ENCODE data around the gene FBN3. TPM values are rescaled to one million over a fixed set of nuclear protein-coding genes. Genes with fewer than 3 reads are reported as not detected.
A peak's percentile ranks its signal among the peaks of the same experiment; 100 is the strongest.
"Not testable (repeated sequence)": the region's sequence is repeated elsewhere in the genome, so short reads cannot be mapped to it uniquely, and the experiment has no call there.

FBN3 gene
- not detected for polyA plus RNA-seq (2013, experiment 1 of 2; ENCODE audit: insufficient read length)
- 0.10 TPM for polyA plus RNA-seq (2013, experiment 2 of 2; ENCODE audit: insufficient read length)

DNA sequence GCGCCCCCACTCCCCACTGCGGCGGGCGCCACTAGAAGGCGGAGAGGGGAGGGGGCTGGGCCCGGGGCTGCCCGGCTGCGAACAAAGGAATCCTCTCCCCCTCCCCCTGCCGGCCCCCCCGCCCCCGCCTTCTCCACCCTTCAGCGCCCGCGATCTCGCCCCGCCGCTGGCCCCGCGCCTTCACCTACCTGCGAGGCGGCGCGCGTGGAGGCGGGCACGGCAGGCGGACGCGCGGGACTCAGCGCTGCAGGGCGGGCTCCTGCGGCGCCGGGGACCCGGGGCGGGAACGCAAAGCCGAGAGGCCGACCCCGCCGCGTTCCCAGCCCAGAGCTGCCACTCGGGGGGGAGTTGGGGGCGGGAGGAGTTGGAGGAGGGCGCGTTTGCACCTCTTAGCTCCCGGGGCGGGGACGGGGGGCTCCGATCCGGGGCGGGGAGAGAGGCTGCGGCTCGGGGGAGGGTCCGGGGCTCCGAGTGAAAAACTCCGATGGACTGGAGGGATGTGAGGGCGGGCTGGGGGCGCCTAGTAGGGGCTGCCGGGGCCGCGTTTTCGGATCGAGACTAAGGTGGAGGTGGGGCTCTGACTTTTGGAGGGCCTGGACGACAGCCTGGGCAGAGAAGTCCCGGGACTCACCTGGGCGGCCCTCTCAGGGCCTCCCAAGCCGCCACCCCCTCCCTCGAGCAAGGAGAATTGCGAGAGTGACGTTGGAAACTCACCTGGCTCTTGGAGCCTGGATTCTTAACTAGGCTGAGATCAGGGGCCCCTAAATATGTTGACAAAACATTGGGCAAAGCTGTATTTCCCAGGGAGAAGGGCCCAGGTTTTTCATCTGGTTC, at the start of gene FBN3:
Gene FBN3, minus strand, starts transcription at position 332 of the 834 bp plus-strand sequence. CDS start 2,112 bp downstream, outside the sequence.
- DNase-seq, result no peak

DNA sequence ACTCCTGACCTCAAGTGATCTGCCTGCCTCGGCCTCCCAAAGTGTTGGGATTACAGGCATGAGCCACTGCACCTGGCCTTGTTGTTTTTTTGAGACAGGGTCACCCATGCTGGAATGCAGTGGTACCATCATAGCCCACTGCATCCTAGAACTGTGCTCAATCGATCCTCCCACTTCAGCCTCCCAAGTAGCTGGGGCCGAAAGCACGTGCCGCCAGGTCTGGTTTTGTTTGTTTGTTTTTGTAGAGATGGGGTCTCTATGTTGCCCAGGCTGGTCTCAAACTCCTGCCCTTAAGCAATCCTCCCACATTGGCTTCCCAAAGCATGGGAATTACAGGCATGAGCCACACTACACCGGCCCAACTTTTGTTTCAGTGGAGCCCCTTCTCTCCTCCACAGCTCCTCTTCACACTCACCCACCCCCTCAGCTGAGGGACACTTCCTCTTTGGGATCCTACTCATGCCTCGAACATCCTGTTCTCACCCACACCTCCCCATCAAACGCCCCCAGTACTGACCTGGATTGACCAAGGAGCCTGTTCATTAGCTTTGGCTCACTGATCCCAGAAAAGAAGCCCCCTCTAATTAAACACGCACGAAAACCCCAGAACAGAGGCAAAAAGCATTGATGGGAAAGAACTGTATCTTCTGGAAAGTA, 47.0 kb upstream of the FBN3 start:
- DNase-seq, result no peak

DNA sequence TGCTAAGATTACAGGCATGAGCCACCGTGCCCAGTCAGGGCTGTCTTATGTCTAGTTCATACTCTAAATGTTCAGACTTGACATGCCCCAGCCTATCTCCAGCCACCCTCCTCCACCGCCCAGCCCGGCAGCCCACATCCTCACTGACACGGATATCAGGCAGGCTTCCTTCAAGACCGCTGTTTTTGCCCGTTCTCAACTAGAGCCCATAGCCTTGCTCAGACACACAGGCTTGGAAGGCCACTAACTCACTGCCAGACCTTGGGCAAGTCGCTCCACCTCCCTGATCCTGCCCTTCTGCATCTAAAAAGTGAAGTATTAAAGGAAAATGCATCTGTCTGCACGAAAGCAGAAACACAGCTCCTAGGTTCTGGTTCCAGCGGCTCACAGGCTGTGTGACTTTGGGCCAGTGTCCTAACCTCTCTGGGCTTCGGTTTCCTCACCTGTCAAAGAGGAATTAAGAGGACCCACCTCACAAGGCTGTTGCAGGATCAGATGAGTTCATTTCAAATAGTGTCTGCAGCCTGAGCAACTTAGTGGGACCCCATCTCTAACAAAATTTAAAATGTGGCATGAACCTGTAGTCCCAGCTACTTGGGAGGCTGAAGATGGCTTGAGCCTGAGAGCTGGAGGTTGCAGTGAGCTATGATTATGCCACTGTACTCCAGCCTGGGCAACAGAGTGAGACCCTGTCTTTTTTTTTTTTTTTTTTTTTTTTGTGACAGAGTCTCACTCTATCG, 45.3 kb upstream of the FBN3 start:
- no peak for DNase-seq

DNA sequence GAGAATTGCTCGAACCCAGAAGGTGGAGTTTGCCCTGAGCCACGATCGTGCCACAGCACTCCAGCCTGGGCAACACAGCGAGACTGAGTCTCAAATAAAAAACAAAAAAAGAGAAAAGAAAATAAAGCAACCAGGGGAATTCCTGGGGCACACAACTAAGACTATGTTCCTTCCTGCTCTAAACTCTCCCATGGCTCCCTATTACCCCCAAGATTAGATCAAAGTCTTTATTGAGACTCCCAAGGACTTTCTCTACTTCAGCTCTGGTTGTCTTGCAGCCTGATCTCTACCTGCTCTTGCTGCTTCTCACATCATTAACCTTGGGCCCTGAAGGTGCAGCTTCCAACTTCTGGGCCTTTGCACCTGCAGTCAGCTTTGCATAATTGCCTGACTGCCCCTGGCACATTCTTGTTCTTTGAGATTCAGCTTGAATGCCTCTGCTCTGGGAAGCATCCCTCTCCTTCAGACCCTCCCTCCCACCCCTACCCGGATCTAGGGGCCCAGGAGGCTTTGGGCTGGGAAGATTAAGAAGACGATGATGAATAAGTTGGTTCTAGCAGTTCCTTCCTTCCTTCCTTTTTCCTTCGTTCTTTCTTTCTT, 42.9 kb upstream of the FBN3 start:
- DNase-seq, result no peak

GRCh38 chr19:8185343-8186068, 36.1 kb upstream of the FBN3 start:
- no peak for DNase-seq

DNA sequence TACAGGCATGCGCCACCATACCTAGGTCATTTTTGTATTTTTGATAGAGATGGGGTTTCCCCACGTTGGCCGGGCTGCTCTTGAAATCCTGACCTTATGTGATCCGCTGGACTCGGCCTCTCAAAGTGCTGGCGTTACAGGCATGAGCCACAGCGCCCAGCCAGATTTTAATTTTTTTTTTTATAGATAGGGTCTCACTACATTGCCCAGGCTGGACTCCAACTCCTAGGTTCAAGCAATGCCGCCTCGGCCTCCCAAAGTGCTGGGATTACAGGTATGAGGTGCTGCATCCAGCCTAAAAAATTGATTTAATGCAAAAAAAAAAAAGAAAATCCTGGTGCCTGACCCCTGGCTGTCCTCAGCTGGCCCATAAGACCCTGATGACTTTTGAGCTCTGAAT, 34.9 kb upstream of the FBN3 start:
- DNase-seq, result no peak

GRCh38 chr19:8180018-8180417, 30.6 kb upstream of the FBN3 start:
- no peak for DNase-seq

- DNase-seq, result no peak
These were observed 25.3 kb upstream of the FBN3 start for GRCh38 chr19:8174706-8175105.

- no peak for DNase-seq
These were observed 19.1 kb upstream of the FBN3 start for GRCh38 chr19:8168537-8168936.

- DNase-seq, result no peak
These were observed 18.6 kb upstream of the FBN3 start for GRCh38 chr19:8167985-8168384.

DNA sequence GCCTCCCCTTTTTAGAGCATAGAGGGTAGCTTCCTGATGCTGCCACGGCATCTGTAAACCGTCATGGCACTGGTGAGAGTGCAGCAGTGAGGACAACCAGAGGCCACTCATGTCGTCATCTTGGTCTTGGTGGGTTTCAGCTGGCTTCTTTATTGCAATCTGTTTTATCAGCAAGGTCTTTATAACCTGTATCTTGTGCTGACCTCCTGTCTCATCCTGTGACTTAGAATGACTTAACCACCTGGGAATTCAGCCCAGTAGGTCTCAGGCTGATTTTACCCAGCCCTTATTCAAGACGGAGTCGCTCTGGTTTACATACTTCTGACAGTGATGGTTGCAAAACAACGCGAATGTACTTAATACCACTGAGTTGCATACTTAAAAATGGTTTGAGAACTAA, 14.4 kb upstream of the FBN3 start:
- no peak for DNase-seq

DNA sequence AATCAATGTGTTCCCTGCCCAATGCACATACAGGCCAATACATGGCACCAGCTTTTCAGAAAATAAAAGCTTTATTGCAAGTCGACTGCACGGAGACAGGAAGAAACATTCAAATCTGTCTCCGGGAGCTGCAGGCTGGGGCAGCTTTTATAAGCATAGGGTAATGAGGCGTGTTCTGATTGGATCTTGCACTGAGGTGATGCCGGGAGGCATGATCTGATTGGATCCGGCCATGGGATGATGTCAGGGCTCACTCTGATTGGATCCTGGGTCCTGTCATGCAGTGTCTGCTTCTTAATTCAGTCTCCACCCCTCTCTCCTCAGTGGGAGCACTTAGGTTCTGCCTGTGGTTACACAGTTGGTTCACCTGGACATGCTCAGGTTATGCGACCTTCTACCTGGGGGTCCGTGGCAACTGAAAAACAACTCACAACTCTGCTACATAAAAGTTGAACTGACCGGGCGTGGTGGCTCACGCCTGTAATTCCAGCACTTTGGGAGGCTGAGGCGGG, 11.8 kb upstream of the FBN3 start:
- DNase-seq, result no peak

DNA sequence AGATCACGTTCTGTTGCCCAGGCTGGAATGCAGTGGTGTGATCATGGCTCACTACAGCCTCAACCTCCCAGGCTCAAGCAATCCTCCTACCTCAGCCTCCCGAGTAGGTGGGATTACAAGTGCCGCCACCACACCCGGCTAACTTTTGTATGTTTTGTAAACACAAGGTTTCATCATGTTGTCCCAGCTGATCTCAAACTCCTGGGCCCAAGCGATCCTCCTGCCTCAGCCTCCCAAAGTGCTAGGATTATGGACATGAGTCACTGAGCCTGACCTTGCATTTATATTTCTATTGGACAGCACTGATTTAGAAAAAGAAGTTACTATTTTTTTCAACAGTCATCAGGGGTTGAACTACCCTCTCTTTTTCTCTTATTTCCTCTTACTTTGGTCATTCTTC, 9.9 kb upstream of the FBN3 start:
- not testable (repeated sequence) for DNase-seq

GRCh38 chr19:8158411-8159074, 9.2 kb upstream of the FBN3 start:
- peak; percentile 60 for DNase-seq

GRCh38 chr19:8155318-8155717, 5.9 kb upstream of the FBN3 start:
- no peak for DNase-seq

- DNase-seq, result not testable (repeated sequence)
These were observed 4.6 kb upstream of the FBN3 start for GRCh38 chr19:8154014-8154413.

DNA sequence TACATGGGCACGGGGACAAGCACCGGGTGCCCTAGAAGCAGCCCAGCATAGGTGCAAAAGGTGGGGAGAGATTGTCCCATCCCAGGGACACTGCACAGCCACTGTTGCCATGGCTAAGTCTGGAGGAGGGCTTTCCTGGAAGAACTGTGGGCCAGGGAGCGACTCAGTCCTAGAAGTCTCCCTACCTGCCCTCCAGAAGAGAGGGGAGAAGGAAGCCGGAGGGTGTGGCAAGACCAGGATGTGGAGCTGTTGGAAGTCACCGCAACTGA, 2.3 kb upstream of the FBN3 start:
- DNase-seq, result no peak

DNA sequence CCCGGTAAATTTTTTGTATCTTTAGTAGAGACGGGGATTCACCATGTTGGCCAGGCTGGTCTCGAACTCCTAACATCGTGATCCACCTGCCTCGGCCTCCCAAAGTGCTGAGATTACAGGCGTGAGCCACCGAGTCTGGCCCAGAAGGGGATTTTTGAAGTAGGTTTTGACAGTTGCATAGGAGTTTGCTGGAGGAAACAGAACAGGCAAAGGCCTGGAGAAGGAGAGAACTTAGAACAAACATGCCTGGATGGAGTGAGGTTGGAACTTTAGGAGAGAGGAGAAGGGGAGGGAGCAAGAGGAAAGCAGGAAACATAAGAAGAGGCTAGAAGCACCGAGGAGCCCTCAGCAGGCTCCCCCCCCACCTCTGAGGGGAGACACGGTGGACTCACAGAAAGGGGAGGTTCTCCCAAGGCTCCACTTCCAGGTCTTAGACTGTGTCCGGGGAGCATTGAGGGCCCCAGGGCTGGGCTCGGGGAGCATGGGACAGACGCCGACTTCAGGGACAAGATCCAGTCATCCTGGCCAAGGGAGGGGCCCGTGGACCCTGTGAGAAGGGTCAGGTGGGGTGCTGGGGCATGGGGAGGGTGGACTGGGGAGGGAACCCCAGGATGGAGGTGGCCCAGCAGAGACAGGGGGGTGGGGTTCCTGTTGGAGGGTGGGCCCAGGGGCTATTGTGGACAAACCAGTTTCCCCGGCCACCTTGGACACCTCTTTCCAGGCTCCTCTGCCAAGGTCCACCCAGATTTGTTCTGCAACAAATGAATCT, 1.8 kb upstream of the FBN3 start:
- no peak for DNase-seq

GRCh38 chr19:8150178-8150865, 930 bp upstream of the FBN3 start:
- no peak for DNase-seq
